DND-41 (cell line): Measurements from ENCODE around the gene ABCC9.

Experiments used
- CTCF ChIP-seq: IDR thresholded peaks from 2 replicates; pipeline ENCODE4 v1.5.1; 2012; ENCODE audit warnings: borderline replicate concordance, low read length, moderate library complexity, mild to moderate bottlenecking; ENCODE audit not compliant: poor library complexity, severe bottlenecking; ENCODE audit errors: extremely low read depth
- EZH2 ChIP-seq: IDR thresholded peaks from 3 replicates; pipeline ENCODE4 v1.6.1; 2012; ENCODE audit warnings: borderline replicate concordance, low read depth, mild to moderate bottlenecking, moderate library complexity, low read length, inconsistent platforms; ENCODE audit not compliant: severe bottlenecking

- TF ChIP-seq CTCF (no peak), EZH2 (no peak)
Observed at GRCh38 chr12:21933656-21934055, 7.6 kb downstream of the ABCC9 start.
